ENCODE data around the gene SNHG17.

Gene SNHG17

GRCh38 chr20:38393259-38393658, 41.9 kb downstream of the SNHG17 start:
- no peak overlapping the region for H3K27ac ChIP-seq (ENCODE audit: low read length)
- no peaks in the 10 kb centered on the region for H3K9me3 ChIP-seq (ENCODE audit: insufficient read depth, low read length, severe bottlenecking)
- no peak overlapping the region for H3K4me2 ChIP-seq (ENCODE audit: insufficient read depth, low read length)
- peaks cover 13% of the 10 kb centered on the region for H3K27me3 ChIP-seq (ENCODE audit: insufficient read depth, low read length, poor library complexity)
- no peak for ATAC-seq (ENCODE audit: insufficient read depth, low read depth)
- H3K79me2 ChIP-seq (ENCODE audit: insufficient read depth, low read length) = no peaks in the 10 kb centered on the region
- H2AFZ ChIP-seq (ENCODE audit: low read depth, low read length) = no peak overlapping the region
- no peaks in the 10 kb centered on the region for H3K4me1 ChIP-seq (ENCODE audit: insufficient read depth, low read length)
- H3K36me3 ChIP-seq (ENCODE audit: insufficient read depth, low read length) = no peaks in the 10 kb centered on the region
- H3K4me3 ChIP-seq (ENCODE audit: low read depth in 1 of 2, low read length in 2 of 2) = no peak overlapping the region
- H4K20me1 ChIP-seq (ENCODE audit: insufficient read depth, low read length) = no peaks in the 10 kb centered on the region
- no peak for DNase-seq
- TF ChIP-seq EZH2 (IDR thresholded peaks at IDR 0.05; ENCODE audit: borderline replicate concordance, low read depth, low read length, severe bottlenecking) = no peak
- TF ChIP-seq, protein P1, sequence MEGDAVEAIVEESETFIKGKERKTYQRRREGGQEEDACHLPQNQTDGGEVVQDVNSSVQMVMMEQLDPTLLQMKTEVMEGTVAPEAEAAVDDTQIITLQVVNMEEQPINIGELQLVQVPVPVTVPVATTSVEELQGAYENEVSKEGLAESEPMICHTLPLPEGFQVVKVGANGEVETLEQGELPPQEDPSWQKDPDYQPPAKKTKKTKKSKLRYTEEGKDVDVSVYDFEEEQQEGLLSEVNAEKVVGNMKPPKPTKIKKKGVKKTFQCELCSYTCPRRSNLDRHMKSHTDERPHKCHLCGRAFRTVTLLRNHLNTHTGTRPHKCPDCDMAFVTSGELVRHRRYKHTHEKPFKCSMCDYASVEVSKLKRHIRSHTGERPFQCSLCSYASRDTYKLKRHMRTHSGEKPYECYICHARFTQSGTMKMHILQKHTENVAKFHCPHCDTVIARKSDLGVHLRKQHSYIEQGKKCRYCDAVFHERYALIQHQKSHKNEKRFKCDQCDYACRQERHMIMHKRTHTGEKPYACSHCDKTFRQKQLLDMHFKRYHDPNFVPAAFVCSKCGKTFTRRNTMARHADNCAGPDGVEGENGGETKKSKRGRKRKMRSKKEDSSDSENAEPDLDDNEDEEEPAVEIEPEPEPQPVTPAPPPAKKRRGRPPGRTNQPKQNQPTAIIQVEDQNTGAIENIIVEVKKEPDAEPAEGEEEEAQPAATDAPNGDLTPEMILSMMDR (IDR thresholded peaks at IDR 0.05; ENCODE audit: borderline replicate concordance, extremely low read depth, low read length, poor library complexity, severe bottlenecking) = no peak
- no peak overlapping the region for H3K9ac ChIP-seq (ENCODE audit: low read depth, low read length)

DNA sequence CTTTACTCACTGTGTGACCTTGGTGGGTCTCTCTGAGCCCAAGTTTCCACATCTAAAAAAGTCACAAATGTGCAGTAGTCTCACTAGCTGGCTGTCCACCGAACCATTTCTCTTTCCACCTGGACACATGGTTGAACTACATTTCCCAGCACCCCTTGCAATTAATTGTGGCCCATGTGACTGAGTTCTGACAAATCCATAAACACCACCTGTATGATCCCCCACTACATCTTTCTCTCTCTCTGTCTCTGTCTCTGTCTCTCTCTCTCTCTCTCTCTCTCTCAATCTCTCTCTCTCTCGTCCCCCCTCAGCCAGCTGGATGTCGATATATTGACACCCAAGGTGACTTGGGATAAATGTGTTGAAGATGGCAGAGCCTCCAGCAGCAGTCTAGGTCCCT, 42.8 kb downstream of the SNHG17 start:
- Histone ChIP-seq H3K27me3 (ENCODE audit: insufficient read depth, low read length, poor library complexity) (peaks cover 11% of the 10 kb centered on the region), H3K27ac (ENCODE audit: low read length) (no peak overlapping the region), H3K9me3 (ENCODE audit: insufficient read depth, low read length, severe bottlenecking) (no peaks in the 10 kb centered on the region), H3K36me3 (ENCODE audit: insufficient read depth, low read length) (no peaks in the 10 kb centered on the region), H3K4me3 (ENCODE audit: low read depth in 1 of 2, low read length in 2 of 2) (no peak overlapping the region), H3K4me2 (ENCODE audit: insufficient read depth, low read length) (no peak overlapping the region), H2AFZ (ENCODE audit: low read depth, low read length) (no peak overlapping the region), H4K20me1 (ENCODE audit: insufficient read depth, low read length) (no peaks in the 10 kb centered on the region), H3K4me1 (ENCODE audit: insufficient read depth, low read length) (no peaks in the 10 kb centered on the region), H3K79me2 (ENCODE audit: insufficient read depth, low read length) (no peaks in the 10 kb centered on the region), H3K9ac (ENCODE audit: low read depth, low read length) (no peak overlapping the region)
- ATAC-seq (ENCODE audit: insufficient read depth, low read depth) (peak; percentile 29; the same call in 1 of the 3 replicates), DNase-seq (no peak)
- no peak for TF ChIP-seq EZH2 (IDR thresholded peaks at IDR 0.05; ENCODE audit: borderline replicate concordance, low read depth, low read length, severe bottlenecking)

DNA sequence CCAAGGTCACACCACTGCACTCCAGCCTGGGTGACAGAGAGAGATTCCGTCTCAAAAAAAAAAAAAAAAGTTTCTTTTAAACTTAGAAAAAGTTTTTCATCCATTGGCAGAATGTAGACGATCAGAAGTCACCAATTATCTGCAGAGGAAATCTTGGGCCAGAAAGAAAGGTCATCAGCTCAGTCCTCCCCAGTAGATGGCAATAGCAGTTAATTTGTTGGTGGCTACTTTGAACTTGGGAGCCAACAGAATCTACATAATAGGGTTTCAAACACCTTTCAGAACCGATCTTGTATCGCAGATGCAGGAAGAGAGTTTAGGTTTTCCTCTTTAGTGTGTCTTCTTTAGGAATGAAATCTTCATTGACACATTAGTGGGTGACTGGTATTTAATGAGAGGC, 47.2 kb downstream of the SNHG17 start:
- no peak overlapping the region for H3K4me2 ChIP-seq (ENCODE audit: insufficient read depth, low read length)
- no peaks in the 10 kb centered on the region for H3K9me3 ChIP-seq (ENCODE audit: insufficient read depth, low read length, severe bottlenecking)
- ATAC-seq (ENCODE audit: insufficient read depth, low read depth) (no peak), DNase-seq (no peak)
- peaks cover 10% of the 10 kb centered on the region for H3K27me3 ChIP-seq (ENCODE audit: insufficient read depth, low read length, poor library complexity)
- TF ChIP-seq, protein P1 (IDR thresholded peaks at IDR 0.05; ENCODE audit: borderline replicate concordance, extremely low read depth, low read length, poor library complexity, severe bottlenecking) = peak; percentile 31
- TF ChIP-seq EZH2 (IDR thresholded peaks at IDR 0.05; ENCODE audit: borderline replicate concordance, low read depth, low read length, severe bottlenecking) = no peak
- no peak overlapping the region for H3K4me3 ChIP-seq (ENCODE audit: low read depth in 1 of 2, low read length in 2 of 2)
- no peaks in the 10 kb centered on the region for H4K20me1 ChIP-seq (ENCODE audit: insufficient read depth, low read length)
- no peak overlapping the region for H2AFZ ChIP-seq (ENCODE audit: low read depth, low read length)
- no peaks in the 10 kb centered on the region for H3K4me1 ChIP-seq (ENCODE audit: insufficient read depth, low read length)
- H3K79me2 ChIP-seq (ENCODE audit: insufficient read depth, low read length) = no peaks in the 10 kb centered on the region
- no peak overlapping the region for H3K27ac ChIP-seq (ENCODE audit: low read length)
- no peaks in the 10 kb centered on the region for H3K36me3 ChIP-seq (ENCODE audit: insufficient read depth, low read length)
- H3K9ac ChIP-seq (ENCODE audit: low read depth, low read length) = no peak overlapping the region

GRCh38 chr20:38386851-38387250, 48.3 kb downstream of the SNHG17 start:
- Histone ChIP-seq H3K36me3 (ENCODE audit: insufficient read depth, low read length) (no peaks in the 10 kb centered on the region), H4K20me1 (ENCODE audit: insufficient read depth, low read length) (no peaks in the 10 kb centered on the region), H3K79me2 (ENCODE audit: insufficient read depth, low read length) (no peaks in the 10 kb centered on the region), H2AFZ (ENCODE audit: low read depth, low read length) (no peak overlapping the region), H3K4me1 (ENCODE audit: insufficient read depth, low read length) (no peaks in the 10 kb centered on the region), H3K9ac (ENCODE audit: low read depth, low read length) (no peak overlapping the region), H3K4me2 (ENCODE audit: insufficient read depth, low read length) (no peak overlapping the region), H3K27ac (ENCODE audit: low read length) (no peak overlapping the region), H3K9me3 (ENCODE audit: insufficient read depth, low read length, severe bottlenecking) (no peaks in the 10 kb centered on the region), H3K27me3 (ENCODE audit: insufficient read depth, low read length, poor library complexity) (peaks cover 10% of the 10 kb centered on the region), H3K4me3 (ENCODE audit: low read depth in 1 of 2, low read length in 2 of 2) (no peak overlapping the region)
- TF ChIP-seq, protein P1 (IDR thresholded peaks at IDR 0.05; ENCODE audit: borderline replicate concordance, extremely low read depth, low read length, poor library complexity, severe bottlenecking) = no peak
- no peak for TF ChIP-seq EZH2 (IDR thresholded peaks at IDR 0.05; ENCODE audit: borderline replicate concordance, low read depth, low read length, severe bottlenecking)
- DNase-seq = no peak
- no peak for ATAC-seq (ENCODE audit: insufficient read depth, low read depth)

All from DND-41 (cell line).